Mucosa of stomach (tissue), 1 donor: ENCODE data around the gene FAM131B.
"Not testable (repeated sequence)": the region's sequence is repeated elsewhere in the genome, so short reads cannot be mapped to it uniquely, and the experiment has no call there.

Source experiments
- H3K27me3 ChIP-seq: one replicate; pipeline ENCODE4 v1.7.0; 2013; ENCODE audit warnings: mild to moderate bottlenecking, low read length; ENCODE audit not compliant: control insufficient read depth, insufficient read depth
- H3K36me3 ChIP-seq: one replicate; pipeline ENCODE4 v1.7.0; 2013; ENCODE audit warnings: low read length; ENCODE audit not compliant: control insufficient read depth, insufficient read depth
- H3K4me1 ChIP-seq: one replicate; pipeline ENCODE4 v1.7.0; 2013; ENCODE audit warnings: mild to moderate bottlenecking, low read length; ENCODE audit not compliant: control insufficient read depth, insufficient read depth
- H3K4me3 ChIP-seq: one replicate; pipeline ENCODE4 v1.7.0; 2013; ENCODE audit warnings: low read length
- H3K9ac ChIP-seq: one replicate; pipeline ENCODE4 v1.7.0; 2013; ENCODE audit warnings: mild to moderate bottlenecking, low read length, moderate library complexity
- H3K9me3 ChIP-seq: one replicate; pipeline ENCODE4 v1.7.0; 2013; ENCODE audit warnings: mild to moderate bottlenecking, low read length, moderate library complexity; ENCODE audit not compliant: control insufficient read depth
- donor health status: Pancreatic carcinoma.

FAM131B gene

DNA sequence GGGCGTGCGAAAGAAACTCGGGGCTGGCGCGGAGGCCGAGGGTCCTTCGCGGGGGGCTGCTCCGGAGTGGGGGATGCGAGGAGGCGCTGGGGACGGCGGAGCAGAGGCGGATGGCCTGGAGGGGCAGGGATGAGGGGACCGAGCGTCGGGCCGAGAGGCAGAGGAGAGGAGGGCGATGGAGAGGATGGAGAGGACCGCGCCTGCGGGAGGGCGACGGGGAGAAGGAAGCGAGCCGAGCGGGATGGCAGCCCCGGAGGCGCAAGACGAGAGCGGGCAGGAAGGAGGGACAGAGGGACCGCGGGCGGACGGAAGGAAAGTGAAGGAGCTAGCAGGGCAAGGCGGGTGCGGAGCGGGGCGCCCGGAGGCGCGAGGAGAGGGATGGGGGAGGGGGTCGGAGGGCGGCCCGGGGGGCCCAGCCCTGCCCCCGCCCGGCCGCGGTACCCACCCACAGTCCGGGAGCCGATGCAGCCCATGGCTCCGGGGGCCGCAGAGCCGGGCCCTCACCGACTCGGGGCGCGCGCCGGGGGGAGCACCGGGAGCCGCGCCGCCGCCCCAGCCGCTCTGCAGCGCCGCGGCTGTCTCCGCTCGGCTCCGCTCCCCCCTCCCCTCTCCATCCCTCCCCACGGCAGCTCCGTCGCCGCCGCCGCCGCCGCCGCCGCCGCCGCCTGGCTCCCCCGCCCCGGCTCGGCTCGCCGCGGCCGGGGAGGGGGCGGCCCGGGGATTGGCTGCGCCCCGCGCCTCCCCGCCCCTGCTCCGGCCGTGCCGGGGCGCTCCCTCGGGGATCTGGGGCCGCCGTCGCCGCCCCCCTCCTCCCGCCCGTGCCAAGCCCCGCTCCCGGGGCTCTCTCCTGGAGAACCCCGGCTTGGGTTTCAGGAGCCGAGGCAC lies at the start of gene FAM131B:
TSS of gene FAM131B (minus strand) at position 583 of the 885 bp plus-strand sequence. CDS start at position 473, 110 bp downstream.
- Histone ChIP-seq H3K4me3 (no peak within 1 kb of the TSS), H3K27me3 (peaks cover 55% of the 10 kb centered on the region), H3K9me3 (no peaks in the 10 kb centered on the region), H3K9ac (no peak within 1 kb of the TSS), H3K36me3 (no peaks in the 10 kb centered on the region), H3K4me1 (peaks cover 7% of the 10 kb centered on the region)

DNA sequence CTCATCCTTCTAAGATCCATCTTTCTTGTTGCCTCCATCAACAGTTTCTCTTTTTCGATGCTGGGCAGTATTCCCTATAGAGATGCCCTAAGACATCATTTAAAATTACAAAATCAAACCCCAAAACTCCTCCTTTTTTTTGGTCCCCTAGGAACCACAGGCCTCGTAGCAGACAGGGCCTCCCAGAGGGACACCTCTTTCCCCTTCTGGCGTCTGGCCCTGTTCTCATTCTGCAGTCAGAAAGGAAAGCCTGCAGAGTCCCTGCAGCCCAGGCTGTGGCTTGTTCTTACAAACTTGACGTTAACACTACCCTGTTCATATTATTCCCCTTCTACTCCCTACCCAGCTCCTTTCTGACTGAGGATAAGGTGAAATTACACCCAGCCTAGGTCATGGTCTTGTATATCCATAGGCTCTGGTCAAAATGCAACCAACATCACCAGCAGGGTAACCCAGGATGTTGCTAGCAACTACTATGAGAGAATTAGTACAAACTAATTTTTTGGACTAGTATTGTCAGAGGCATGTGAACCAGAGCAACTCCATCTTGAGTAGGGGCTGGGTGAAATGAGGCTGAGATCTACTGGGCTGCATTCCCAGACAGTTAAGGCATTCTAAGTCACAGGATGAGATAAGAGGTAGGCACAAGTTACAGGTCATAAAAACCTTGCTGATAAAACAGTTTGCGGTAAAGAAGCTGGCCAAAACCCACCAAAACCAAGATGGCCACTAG lies 49.6 kb upstream of the FAM131B start:
- Histone ChIP-seq H3K36me3 (no peaks in the 10 kb centered on the region), H3K4me3 (no peak overlapping the region), H3K4me1 (peaks cover 21% of the 10 kb centered on the region), H3K9me3 (no peaks in the 10 kb centered on the region), H3K27me3 (no peaks in the 10 kb centered on the region), H3K9ac (no peak overlapping the region)

DNA sequence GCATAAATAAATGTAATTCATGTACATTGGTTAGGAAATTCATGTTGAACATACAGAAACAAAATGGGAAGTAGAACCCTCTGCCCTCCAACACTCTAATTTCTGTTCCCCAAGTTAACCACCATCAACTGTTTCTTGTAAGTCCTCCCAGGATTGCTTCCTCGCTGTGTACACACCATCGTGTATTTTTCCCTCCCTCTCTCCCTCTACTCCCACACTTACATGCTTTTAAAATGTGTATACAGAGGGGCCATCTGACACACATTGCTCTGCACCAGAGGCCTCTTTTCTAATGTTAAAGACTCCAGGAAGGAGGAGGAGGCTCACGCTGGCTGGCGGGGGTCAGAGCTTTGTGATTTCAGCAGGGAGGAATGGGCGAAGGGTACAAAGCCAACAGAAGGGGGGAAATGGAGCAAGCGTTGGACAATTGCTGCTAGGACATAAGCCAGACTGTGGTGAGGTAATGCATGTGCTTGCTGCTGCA lies 48.0 kb upstream of the FAM131B start:
- Histone ChIP-seq H3K9ac (no peak overlapping the region), H3K27me3 (no peaks in the 10 kb centered on the region), H3K4me1 (peaks cover 20% of the 10 kb centered on the region), H3K9me3 (no peaks in the 10 kb centered on the region), H3K36me3 (no peaks in the 10 kb centered on the region), H3K4me3 (no peak overlapping the region)

DNA sequence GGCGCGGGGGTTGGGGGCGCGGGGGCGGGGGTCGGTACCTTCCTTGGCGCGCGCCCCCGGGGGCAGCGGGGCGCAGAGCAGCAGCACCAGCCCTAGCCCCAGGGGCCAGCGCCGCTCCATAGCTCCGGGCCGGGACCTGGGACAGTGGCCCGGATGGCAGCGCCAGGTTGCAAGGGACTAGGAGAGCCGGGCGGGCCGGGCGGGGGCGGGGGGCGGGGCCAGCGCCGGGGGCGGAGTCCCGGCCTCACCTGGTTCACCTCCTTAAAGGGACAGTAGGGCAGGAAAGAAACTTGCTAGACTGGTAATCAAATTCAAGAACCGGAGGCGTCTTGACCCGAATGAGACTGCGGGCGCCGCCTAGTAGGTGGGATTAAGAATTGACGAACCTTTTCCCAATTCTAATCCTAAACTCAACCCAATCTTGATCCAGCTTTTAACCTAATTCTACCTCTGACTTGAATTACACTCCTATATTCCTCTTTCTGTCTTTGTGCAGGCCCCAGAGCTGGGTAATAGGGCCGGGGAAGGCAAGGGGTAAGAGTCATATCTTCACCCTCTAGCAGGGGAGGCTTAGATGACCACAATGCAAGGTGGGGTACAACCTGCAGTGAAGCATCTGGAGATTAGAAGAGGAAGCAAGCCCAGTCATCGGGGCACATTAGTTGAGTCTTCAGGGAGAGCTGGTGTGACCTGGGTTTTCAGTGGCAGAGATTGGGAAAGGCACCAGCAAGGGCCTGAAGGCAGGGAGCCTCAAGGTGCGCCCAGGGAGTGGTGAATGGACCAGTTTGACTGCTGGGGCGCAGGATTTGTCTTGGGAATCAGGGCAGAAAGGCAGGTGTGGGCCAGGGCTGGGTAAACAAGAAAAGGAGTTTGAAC lies 46.4 kb upstream of the FAM131B start, which contains the start of gene EPHA1:
TSS of gene EPHA1 (minus strand) at position 171 of the 876 bp plus-strand sequence. CDS start at position 120, 51 bp downstream.
- Histone ChIP-seq H3K27me3 (no peaks in the 10 kb centered on the region), H3K4me1 (peaks cover 20% of the 10 kb centered on the region), H3K4me3 (peak within 1 kb of the TSS; percentile 18), H3K9me3 (no peaks in the 10 kb centered on the region), H3K9ac (peak within 1 kb of the TSS; percentile 70), H3K36me3 (no peaks in the 10 kb centered on the region)

DNA sequence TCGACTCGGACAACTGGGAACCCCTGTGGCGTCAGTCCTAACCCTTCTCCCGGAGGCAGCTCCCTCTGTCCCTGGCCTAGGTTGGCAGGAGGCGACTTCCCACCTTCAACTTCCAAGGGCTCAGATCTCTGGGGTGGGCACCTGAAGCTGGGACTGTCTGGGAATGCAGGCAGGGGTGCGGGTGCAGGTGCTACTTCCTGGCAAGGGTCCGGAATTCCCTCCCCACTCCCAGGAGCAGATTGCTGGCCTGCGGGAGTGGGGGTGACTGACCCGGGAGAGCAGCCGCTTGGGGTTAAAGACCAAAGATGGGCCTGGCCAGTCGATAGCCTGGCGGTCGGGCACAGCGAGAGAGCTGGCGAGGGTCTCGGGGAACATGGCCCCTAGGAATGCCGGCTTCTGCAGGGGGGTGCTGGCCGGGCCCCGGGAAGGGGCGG lies 45.8 kb upstream of the FAM131B start:
- H3K9me3 ChIP-seq = no peaks in the 10 kb centered on the region
- H3K27me3 ChIP-seq = no peaks in the 10 kb centered on the region
- no peaks in the 10 kb centered on the region for H3K36me3 ChIP-seq
- peaks cover 20% of the 10 kb centered on the region for H3K4me1 ChIP-seq
- peak overlapping the region; percentile 18 for H3K4me3 ChIP-seq
- H3K9ac ChIP-seq = peak overlapping the region; percentile 70

DNA sequence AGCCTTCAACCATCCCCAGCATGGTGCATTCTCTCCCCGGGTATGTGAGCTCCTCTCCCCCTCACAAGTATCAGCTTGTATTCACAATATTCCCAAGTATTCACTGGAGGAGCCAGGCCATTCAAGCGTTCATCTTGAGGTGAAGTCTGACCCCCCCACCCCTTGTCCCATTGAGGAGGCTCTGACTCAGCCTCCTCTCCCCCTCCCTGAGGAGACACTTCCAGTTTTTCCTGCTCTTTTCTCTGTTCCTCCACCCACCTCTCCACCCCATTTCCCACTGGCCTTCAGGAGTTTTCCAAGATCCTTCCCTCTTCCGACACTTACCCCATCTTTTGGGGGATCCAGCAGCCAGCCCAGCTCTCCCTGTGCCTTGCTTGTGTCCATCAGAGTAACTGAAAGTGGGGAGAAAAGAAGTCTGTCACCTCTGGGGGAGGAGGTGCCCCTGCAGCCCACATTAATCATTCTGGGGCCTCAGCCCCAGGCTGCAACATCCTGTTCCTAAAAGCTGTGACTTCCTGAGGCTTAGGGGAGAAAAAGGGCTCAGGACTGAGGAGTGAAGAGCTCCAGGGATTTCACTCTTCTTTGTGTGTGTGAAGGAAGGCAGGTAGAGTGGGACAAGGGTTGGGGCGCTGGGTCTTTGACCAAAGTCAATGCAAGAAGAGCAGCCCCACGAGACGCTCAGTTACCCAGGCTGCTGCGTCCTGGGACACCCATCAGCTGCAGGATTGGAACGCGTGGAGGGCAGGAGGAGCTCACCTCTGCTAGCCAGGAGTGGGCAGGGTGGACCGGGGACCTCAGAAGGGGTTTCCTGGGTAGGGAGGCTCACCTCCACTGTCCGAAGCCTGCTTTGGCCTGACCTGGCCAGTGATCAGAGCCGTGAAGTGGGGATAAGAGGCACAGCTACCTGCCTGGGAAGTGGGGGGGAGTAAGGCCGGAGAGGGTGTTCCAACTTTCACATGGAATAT lies 45.1 kb upstream of the FAM131B start:
- H3K4me1 ChIP-seq = peaks cover 20% of the 10 kb centered on the region
- peak overlapping the region; percentile 70 for H3K9ac ChIP-seq
- no peaks in the 10 kb centered on the region for H3K27me3 ChIP-seq
- H3K9me3 ChIP-seq = no peaks in the 10 kb centered on the region
- peak overlapping the region; percentile 18 for H3K4me3 ChIP-seq
- no peaks in the 10 kb centered on the region for H3K36me3 ChIP-seq

DNA sequence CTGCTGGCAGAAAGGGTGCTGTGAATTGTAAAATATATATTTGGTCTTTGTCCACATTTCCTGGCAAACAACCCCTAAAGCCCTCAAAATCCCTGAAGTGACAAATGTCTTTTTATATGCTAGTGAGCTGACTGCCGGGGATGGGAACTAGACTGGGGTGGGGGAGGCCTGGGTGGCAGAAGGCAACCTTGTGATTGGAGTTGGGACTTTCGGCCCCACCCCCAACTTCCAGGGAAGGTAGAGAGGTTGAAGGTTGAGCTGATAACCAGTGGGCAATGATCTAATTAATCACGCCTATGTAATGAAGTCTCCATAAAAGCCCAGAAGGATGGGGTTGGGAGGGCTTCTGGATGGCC lies 43.5 kb upstream of the FAM131B start:
- Histone ChIP-seq H3K4me1 (peaks cover 20% of the 10 kb centered on the region), H3K9me3 (no peaks in the 10 kb centered on the region), H3K36me3 (no peaks in the 10 kb centered on the region), H3K9ac (no peak overlapping the region), H3K27me3 (no peaks in the 10 kb centered on the region), H3K4me3 (no peak overlapping the region)

DNA sequence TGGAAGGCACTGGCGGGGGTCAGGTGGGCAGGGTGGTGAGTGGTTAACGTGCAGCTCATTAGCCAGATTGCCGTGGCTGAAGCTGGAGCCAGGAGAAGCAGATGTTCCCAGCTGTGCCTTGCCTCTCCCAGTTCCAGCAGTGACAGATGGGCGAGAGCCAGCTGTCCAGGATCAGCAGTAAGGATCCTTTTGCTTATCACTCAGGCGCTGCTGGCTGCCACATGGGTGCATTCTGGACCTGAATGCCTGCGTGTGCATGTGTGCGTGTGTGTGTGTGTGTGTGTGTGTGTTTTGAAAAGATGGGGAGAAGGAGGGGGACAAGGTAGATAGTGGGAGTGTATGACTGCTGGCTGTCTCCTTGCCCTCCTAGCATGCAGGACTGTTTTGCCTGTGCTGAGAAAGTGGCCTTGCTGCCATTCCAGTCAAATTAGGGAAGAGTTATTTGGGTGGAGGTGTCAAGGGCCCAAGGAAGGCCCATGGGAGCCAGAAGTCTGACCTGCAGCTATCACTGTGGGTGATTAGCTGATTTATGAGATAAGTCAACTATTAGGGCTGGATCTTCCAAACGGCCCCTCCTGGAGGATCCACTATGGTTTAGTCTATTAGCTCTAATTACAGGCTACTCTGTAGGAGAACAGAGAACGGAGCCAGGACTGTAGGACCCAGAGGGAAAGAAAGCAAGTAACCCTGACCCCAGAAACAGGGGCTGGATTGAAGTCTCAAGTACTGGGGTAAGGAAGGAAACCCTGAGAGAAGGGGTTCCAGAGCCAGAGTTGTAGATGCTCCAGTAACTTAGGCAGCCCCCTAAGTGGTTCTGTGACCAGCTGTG lies 42.9 kb upstream of the FAM131B start:
- Histone ChIP-seq H3K4me1 (peaks cover 20% of the 10 kb centered on the region), H3K27me3 (no peaks in the 10 kb centered on the region), H3K9ac (no peak overlapping the region), H3K9me3 (no peaks in the 10 kb centered on the region), H3K36me3 (no peaks in the 10 kb centered on the region), H3K4me3 (no peak overlapping the region)

DNA sequence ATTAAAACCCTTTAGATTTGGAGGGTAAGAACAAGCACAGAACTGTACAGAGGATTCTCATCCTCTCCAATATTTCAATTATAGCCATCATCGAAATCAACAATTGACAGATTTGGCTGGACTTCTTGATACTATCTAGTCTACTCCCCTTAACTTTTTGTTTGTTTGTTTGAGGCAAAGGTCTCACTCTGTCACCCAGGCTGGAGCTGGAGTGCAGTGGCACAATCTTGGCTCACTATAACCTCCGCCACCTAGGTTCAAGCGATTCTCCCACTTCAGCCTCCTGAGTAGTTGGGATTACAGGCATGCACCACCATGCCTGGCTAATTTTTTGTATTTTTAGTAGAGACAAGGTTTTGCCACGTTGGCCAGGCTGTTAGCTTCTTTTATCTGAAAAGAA lies 39.7 kb upstream of the FAM131B start:
- not testable (repeated sequence) for H3K4me3 ChIP-seq, H3K4me1 ChIP-seq, H3K9me3 ChIP-seq

DNA sequence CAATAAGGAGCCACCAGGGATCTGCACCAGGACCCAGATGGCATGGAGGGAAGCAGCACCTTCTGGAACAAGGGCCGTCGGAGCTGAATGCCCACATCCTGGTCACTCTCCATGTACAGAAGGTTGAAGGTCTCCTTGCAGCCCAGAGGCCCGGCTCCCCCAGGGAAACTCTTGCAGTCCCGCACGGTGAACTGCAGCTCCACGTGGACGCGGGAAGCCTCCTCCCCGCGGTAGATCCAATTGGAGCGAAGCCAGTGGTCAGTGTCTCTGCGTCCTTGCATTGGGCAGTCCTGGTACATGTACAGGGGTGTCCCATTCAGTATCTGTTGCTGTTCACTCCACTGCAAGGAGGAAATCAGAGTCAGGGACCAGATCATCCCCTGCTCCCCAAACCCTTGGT lies 38.8 kb upstream of the FAM131B start:
- Histone ChIP-seq H3K4me1 (peaks cover 9% of the 10 kb centered on the region), H3K4me3 (no peak overlapping the region), H3K36me3 (peaks cover 5% of the 10 kb centered on the region), H3K9ac (no peak overlapping the region), H3K27me3 (no peaks in the 10 kb centered on the region), H3K9me3 (no peaks in the 10 kb centered on the region)

More for the DNA sequence above, 39.7 kb upstream of the FAM131B start:
- not testable (repeated sequence) for H3K27me3 ChIP-seq, H3K9ac ChIP-seq, H3K36me3 ChIP-seq
